Suprapubic skin (tissue), 3 donors: ENCODE measurements around the gene PPP4R3B.

ENCODE experiments used
- CTCF ChIP-seq, 2 donors: fragments of 200-600 bp in 1 of 2; fragments of 450-650 bp in 1 of 2; sonication (generic) in 1 of 2; IDR thresholded peaks; one replicate each; pipeline ENCODE4 v1.5.1; 2016 to 2019; ENCODE audit warnings: antibody characterized with exemption in 2 of 2, mild to moderate bottlenecking in 1 of 2, moderate library complexity in 1 of 2
- EP300 ChIP-seq: sonication (generic); formaldehyde crosslinking; IDR thresholded peaks from one replicate; pipeline ENCODE4 v1.6.1; 2017; ENCODE audit warnings: antibody characterized with exemption
- POLR2A ChIP-seq, 2 donors: fragments of 450-650 bp; IDR thresholded peaks; one replicate each; pipeline ENCODE4 v1.6.1; 2017; ENCODE audit warnings: antibody characterized with exemption in 2 of 2, mild to moderate bottlenecking in 2 of 2, moderate library complexity in 2 of 2

- no peak for TF ChIP-seq CTCF (IDR thresholded peaks at IDR 0.05)
- TF ChIP-seq POLR2A (IDR thresholded peaks at IDR 0.05): no peak
- TF ChIP-seq EP300: no peak
Observed at GRCh38 chr2:55628931-55629330, 11.5 kb upstream of the PPP4R3B start.
